Measurements from ENCODE around the gene GLUL. TPM values are rescaled to one million over a fixed set of nuclear protein-coding genes. Genes with fewer than 3 reads are reported as not detected.

GLUL gene
- total RNA-seq, 1 experiment from 2014 or later: 150 TPM

- no peaks in the 10 kb centered on the region for H3K9me3 ChIP-seq (replicated peaks)
- no peaks in the 10 kb centered on the region for H3K4me1 ChIP-seq (replicated peaks)
- H3K36me3 ChIP-seq: no peaks in the 10 kb centered on the region
- no peak overlapping the region for H3K4me3 ChIP-seq
- H3K27ac ChIP-seq: no peak overlapping the region
- no peaks in the 10 kb centered on the region for H3K27me3 ChIP-seq (replicated peaks)
- DNase-seq (ENCODE audit: low read depth in 1 of 2, low spot score in 2 of 2): no peak
Observed at GRCh38 chr1:182407724-182408123, 16.1 kb upstream of the GLUL start.

GRCh38 chr1:182406012-182406411 is 14.4 kb upstream of the GLUL start:
- Histone ChIP-seq H3K9me3 (replicated peaks) (no peaks in the 10 kb centered on the region), H3K27ac (no peak overlapping the region), H3K4me1 (replicated peaks) (no peaks in the 10 kb centered on the region), H3K27me3 (replicated peaks) (no peaks in the 10 kb centered on the region), H3K36me3 (no peaks in the 10 kb centered on the region), H3K4me3 (no peak overlapping the region)
- no peak for DNase-seq (ENCODE audit: low read depth in 1 of 2, low spot score in 2 of 2)

GRCh38 chr1:182405578-182405977 is 14.0 kb upstream of the GLUL start:
- H3K27ac ChIP-seq: no peak overlapping the region
- no peaks in the 10 kb centered on the region for H3K9me3 ChIP-seq (replicated peaks)
- H3K36me3 ChIP-seq: no peaks in the 10 kb centered on the region
- no peak overlapping the region for H3K4me3 ChIP-seq
- no peak for DNase-seq (ENCODE audit: low read depth in 1 of 2, low spot score in 2 of 2)
- H3K4me1 ChIP-seq (replicated peaks): no peaks in the 10 kb centered on the region
- no peaks in the 10 kb centered on the region for H3K27me3 ChIP-seq (replicated peaks)

- H3K9me3 ChIP-seq (replicated peaks): no peaks in the 10 kb centered on the region
- H3K27me3 ChIP-seq (replicated peaks): no peaks in the 10 kb centered on the region
- H3K4me3 ChIP-seq: no peak overlapping the region
- H3K4me1 ChIP-seq (replicated peaks): no peaks in the 10 kb centered on the region
- no peaks in the 10 kb centered on the region for H3K36me3 ChIP-seq
- no peak overlapping the region for H3K27ac ChIP-seq
- no peak for DNase-seq (ENCODE audit: low read depth in 1 of 2, low spot score in 2 of 2)
Observed at GRCh38 chr1:182404781-182405180, 13.2 kb upstream of the GLUL start.

- H3K36me3 ChIP-seq: no peaks in the 10 kb centered on the region
- no peaks in the 10 kb centered on the region for H3K4me1 ChIP-seq (replicated peaks)
- H3K9me3 ChIP-seq (replicated peaks): no peaks in the 10 kb centered on the region
- no peaks in the 10 kb centered on the region for H3K27me3 ChIP-seq (replicated peaks)
- H3K4me3 ChIP-seq: no peak within 1 kb of the TSS
- no peak within 1 kb of the TSS for H3K27ac ChIP-seq
- no peak for DNase-seq (ENCODE audit: low read depth in 1 of 2, low spot score in 2 of 2)
Observed at GRCh38 chr1:182400567-182400966, 9.0 kb upstream of the GLUL start, which contains the start of gene TEDDM1. TSS of gene TEDDM1 (minus strand) at chr1:182400667. CDS start at chr1:182400485, 182 bp downstream.

- H3K36me3 ChIP-seq: no peaks in the 10 kb centered on the region
- DNase-seq (ENCODE audit: low read depth in 1 of 2, low spot score in 2 of 2): no peak
- H3K27ac ChIP-seq: no peak overlapping the region
- no peaks in the 10 kb centered on the region for H3K4me1 ChIP-seq (replicated peaks)
- H3K9me3 ChIP-seq (replicated peaks): no peaks in the 10 kb centered on the region
- no peak overlapping the region for H3K4me3 ChIP-seq
- no peaks in the 10 kb centered on the region for H3K27me3 ChIP-seq (replicated peaks)
Observed at GRCh38 chr1:182397653-182398393, 6.2 kb upstream of the GLUL start.

GRCh38 chr1:182395906-182396305 is 4.3 kb upstream of the GLUL start:
- DNase-seq (ENCODE audit: low read depth in 1 of 2, low spot score in 2 of 2): no peak
- Histone ChIP-seq H3K4me1 (replicated peaks) (peaks cover 4% of the 10 kb centered on the region; the same call in 1 of the 2 replicates), H3K4me3 (no peak overlapping the region), H3K36me3 (peaks cover 6% of the 10 kb centered on the region; the same call in 1 of the 2 replicates), H3K27me3 (replicated peaks) (no peaks in the 10 kb centered on the region), H3K27ac (no peak overlapping the region), H3K9me3 (replicated peaks) (no peaks in the 10 kb centered on the region)

- no peak for DNase-seq (ENCODE audit: low read depth in 1 of 2, low spot score in 2 of 2)
- peaks cover 10% of the 10 kb centered on the region; the same call in 1 of the 2 replicates for H3K4me1 ChIP-seq (replicated peaks)
- no peaks in the 10 kb centered on the region for H3K9me3 ChIP-seq (replicated peaks)
- no peaks in the 10 kb centered on the region for H3K27me3 ChIP-seq (replicated peaks)
- no peak overlapping the region for H3K4me3 ChIP-seq
- no peak overlapping the region for H3K27ac ChIP-seq
- peaks cover 13% of the 10 kb centered on the region for H3K36me3 ChIP-seq
Observed at GRCh38 chr1:182394055-182394775, 2.6 kb upstream of the GLUL start.

- Histone ChIP-seq H3K4me3 (peak overlapping the region; percentile 77), H3K9me3 (replicated peaks) (no peaks in the 10 kb centered on the region), H3K27me3 (replicated peaks) (no peaks in the 10 kb centered on the region), H3K27ac (peak overlapping the region; percentile 91), H3K36me3 (peaks cover 26% of the 10 kb centered on the region), H3K4me1 (replicated peaks) (peaks cover 11% of the 10 kb centered on the region; the same call in 1 of the 2 replicates)
- peak in 1 of 2 experiments; percentile 65 for DNase-seq (ENCODE audit: low read depth in 1 of 2, low spot score in 2 of 2)
Observed at GRCh38 chr1:182392050-182393028, 749 bp upstream of the GLUL start.

- peaks cover 39% of the 10 kb centered on the region for H3K36me3 ChIP-seq
- peak in 1 of 2 experiments; percentile 79 for DNase-seq (ENCODE audit: low read depth in 1 of 2, low spot score in 2 of 2)
- H3K9me3 ChIP-seq (replicated peaks): no peaks in the 10 kb centered on the region
- H3K27me3 ChIP-seq (replicated peaks): no peaks in the 10 kb centered on the region
- peak overlapping the region; percentile 77 for H3K4me3 ChIP-seq
- H3K4me1 ChIP-seq (replicated peaks): peaks cover 11% of the 10 kb centered on the region; the same call in 1 of the 2 replicates
- peak overlapping the region; percentile 91 for H3K27ac ChIP-seq
Observed at GRCh38 chr1:182391028-182391361, 595 bp downstream of the GLUL start.

- Histone ChIP-seq H3K27ac (no peak overlapping the region), H3K4me1 (replicated peaks) (peaks cover 11% of the 10 kb centered on the region; the same call in 1 of the 2 replicates), H3K27me3 (replicated peaks) (no peaks in the 10 kb centered on the region), H3K36me3 (peaks cover 51% of the 10 kb centered on the region), H3K9me3 (replicated peaks) (no peaks in the 10 kb centered on the region), H3K4me3 (peak overlapping the region; percentile 77)
- DNase-seq (ENCODE audit: low read depth in 1 of 2, low spot score in 2 of 2): peak in 1 of 2 experiments; percentile 16
Observed at GRCh38 chr1:182389619-182390047, 2.0 kb downstream of the GLUL start.

- no peak for DNase-seq (ENCODE audit: low read depth in 1 of 2, low spot score in 2 of 2)
- no peaks in the 10 kb centered on the region for H3K9me3 ChIP-seq (replicated peaks)
- H3K27ac ChIP-seq: no peak overlapping the region
- H3K27me3 ChIP-seq (replicated peaks): no peaks in the 10 kb centered on the region
- H3K4me3 ChIP-seq: no peak overlapping the region
- H3K36me3 ChIP-seq: peaks cover 61% of the 10 kb centered on the region
- H3K4me1 ChIP-seq (replicated peaks): peaks cover 11% of the 10 kb centered on the region; the same call in 1 of the 2 replicates
Observed at GRCh38 chr1:182388392-182389134, 3.0 kb downstream of the GLUL start.

GRCh38 chr1:182387566-182387965 is 4.0 kb downstream of the GLUL start:
- no peaks in the 10 kb centered on the region for H3K9me3 ChIP-seq (replicated peaks)
- H3K27ac ChIP-seq: no peak overlapping the region
- DNase-seq (ENCODE audit: low read depth in 1 of 2, low spot score in 2 of 2): no peak
- peaks cover 10% of the 10 kb centered on the region; the same call in 1 of the 2 replicates for H3K4me1 ChIP-seq (replicated peaks)
- peaks cover 71% of the 10 kb centered on the region for H3K36me3 ChIP-seq
- H3K4me3 ChIP-seq: no peak overlapping the region
- no peaks in the 10 kb centered on the region for H3K27me3 ChIP-seq (replicated peaks)

All from SJSA1 (cell line).